HepG2 (cell line): ENCODE data around the gene CARD8.

Experiments
- AHR ChIP-seq: IDR thresholded peaks from 2 replicates; pipeline ENCODE4 v1.6.1; 2018; ENCODE audit warnings: missing genetic modification reagents, missing compliant biosample characterization
- BCL3 ChIP-seq: sonication (generic); formaldehyde crosslinking; IDR thresholded peaks from 2 replicates; pipeline ENCODE4 v1.5.1; 2020; ENCODE audit warnings: mild to moderate bottlenecking, missing genetic modification reagents, moderate library complexity
- EP300 ChIP-seq, 3 experiments: sonication (generic) in 1 of 3; formaldehyde crosslinking in 1 of 3; IDR thresholded peaks; 2 replicates each; pipeline versions ENCODE4 v1.5.1 to v1.6.1; 2011 to 2020; ENCODE audit warnings: low read depth in 2 of 3, low read length in 2 of 3, borderline replicate concordance in 1 of 3, improper control_type of control experiment in 1 of 3, mild to moderate bottlenecking in 1 of 3, missing genetic modification reagents in 1 of 3, moderate library complexity in 1 of 3
- FOXJ3 ChIP-seq: sonication (generic); formaldehyde crosslinking; IDR thresholded peaks from 2 replicates; pipeline ENCODE4 v1.4.0; 2020; ENCODE audit warnings: missing genetic modification reagents, mild to moderate bottlenecking, borderline replicate concordance
- HBP1 ChIP-seq: IDR thresholded peaks from 2 replicates; pipeline ENCODE4 v1.6.1; 2016; ENCODE audit warnings: low read depth, control low read depth
- HNRNPUL1 ChIP-seq: fragments of 200-400 bp; formaldehyde crosslinking; IDR thresholded peaks from 2 replicates; pipeline ENCODE4 v1.6.1; 2017; ENCODE audit warnings: low read depth, mild to moderate bottlenecking, low read length, moderate library complexity
- JDP2 ChIP-seq: sonication (generic); formaldehyde crosslinking; IDR thresholded peaks from 2 replicates; pipeline ENCODE4 v1.8.1; 2022; ENCODE audit warnings: missing genetic modification reagents, borderline replicate concordance
- JUN ChIP-seq: sonication (generic); formaldehyde crosslinking; IDR thresholded peaks from 2 replicates; pipeline ENCODE4 v1.4.0; 2020; ENCODE audit warnings: mild to moderate bottlenecking, missing genetic modification reagents
- MIER2 ChIP-seq: IDR thresholded peaks from 2 replicates; pipeline ENCODE4 v1.6.1; 2016; ENCODE audit warnings: missing biosample characterization, missing genetic modification reagents
- STAT5B ChIP-seq: sonication (generic); formaldehyde crosslinking; IDR thresholded peaks from 2 replicates; pipeline ENCODE4 v1.4.0; 2020; ENCODE audit warnings: missing genetic modification reagents
- TMF1 ChIP-seq: sonication (generic); formaldehyde crosslinking; IDR thresholded peaks from 2 replicates; pipeline ENCODE4 v1.8.1; 2022; ENCODE audit warnings: low read depth, missing genetic modification reagents
- USF2 ChIP-seq, 2 experiments: sonication (generic) in 1 of 2; formaldehyde crosslinking in 1 of 2; IDR thresholded peaks; 2 replicates each; pipeline versions ENCODE4 v1.5.1 to v1.6.1; 2011 to 2020; ENCODE audit warnings: borderline replicate concordance in 1 of 2, low read depth in 1 of 2, low read length in 1 of 2, mild to moderate bottlenecking in 1 of 2, missing genetic modification reagents in 1 of 2, moderate library complexity in 1 of 2
- ZSCAN12 ChIP-seq: sonication (generic); formaldehyde crosslinking; IDR thresholded peaks from 2 replicates; pipeline ENCODE4 v1.9.0; 2021; ENCODE audit warnings: mild to moderate bottlenecking, missing genetic modification reagents

GRCh38 chr19:48203222-48203793 lies 52.4 kb downstream of the CARD8 start:
- TF ChIP-seq JUN (CRISPR knock-in tag) (no peak), STAT5B (CRISPR knock-in tag) (no peak), HBP1 (CRISPR knock-in tag) (no peak), AHR (CRISPR knock-in tag) (no peak), USF2 (IDR thresholded peaks at IDR 0.05; ENCODE audit: low read depth, low read length) (no peak), USF2 (CRISPR knock-in tag; IDR thresholded peaks at IDR 0.05; ENCODE audit: borderline replicate concordance) (no peak), BCL3 (CRISPR knock-in tag) (no peak), TMF1 (no peak), ZSCAN12 (CRISPR knock-in tag) (no peak), HNRNPUL1 (no peak), MIER2 (no peak), FOXJ3 (CRISPR knock-in tag) (no peak), JDP2 (CRISPR knock-in tag) (no peak), EP300 (IDR thresholded peaks at IDR 0.05; ENCODE audit: low read depth in 2 of 2, low read length in 2 of 2) (no peak), EP300 (CRISPR knock-in tag; IDR thresholded peaks at IDR 0.05; ENCODE audit: borderline replicate concordance) (no peak)
